IMR-90 (cell line): Measurements from ENCODE around the gene AFAP1L1. TPM values are rescaled to one million over a fixed set of nuclear protein-coding genes. Genes with fewer than 3 reads are reported as not detected.

Experiments used
- ATAC-seq: fragments of 200-7000 bp; cut with Tn5 transposase; 2 replicates; pipeline ENCODE4 v1.9.1; 2020; ENCODE audit warnings: low read depth, mild to moderate bottlenecking, moderate library complexity
- BruUV-seq: library from RNA; stranded (reverse); fragments of 400-500 nt; replicated peaks from 2 replicates; lab custom pipeline; 2021; lab: Mats Ljungman, UMichigan
- CTCF ChIA-PET: fragments of 300-600 bp; formaldehyde crosslinking; extraction: SDS; loops from one replicate; lab custom pipeline; 2021; ENCODE audit warnings: antibody characterized with exemption; lab: Yijun Ruan, JAX
- POLR2A ChIA-PET: fragments of 300-600 bp; sonication (Branson Sonifier 250); formaldehyde crosslinking; loops from one replicate; lab custom pipeline; 2022; ENCODE audit warnings: antibody characterized with exemption; ENCODE audit not compliant: unreplicated experiment; lab: Charles Lee
- DNase-seq: peaks from one replicate; pipeline ENCODE4 v3.0.0; 2013
- H2AFZ ChIP-seq: replicated peaks from 2 replicates; pipeline ENCODE3; 2013; ENCODE audit warnings: low read length, mild to moderate bottlenecking; ENCODE audit not compliant: poor library complexity
- H2AK5ac ChIP-seq: 2 replicates; pipeline ENCODE4 v1.6.1; 2013; ENCODE audit warnings: low read depth, low read length, inconsistent platforms
- H2AK9ac ChIP-seq: replicated peaks from 2 replicates; pipeline ENCODE3; 2013; ENCODE audit warnings: mild to moderate bottlenecking, low read depth, low read length, moderate library complexity; ENCODE audit not compliant: poor library complexity
- H2BK120ac ChIP-seq: 2 replicates; pipeline ENCODE4 v1.6.1; 2013; ENCODE audit warnings: low read depth, low read length, inconsistent platforms
- H2BK15ac ChIP-seq: 3 replicates; pipeline ENCODE4 v1.6.1; 2013; ENCODE audit warnings: low read depth, low read length, inconsistent platforms
- H2BK20ac ChIP-seq: 2 replicates; pipeline ENCODE4 v1.6.1; 2013; ENCODE audit warnings: low read depth, mild to moderate bottlenecking, inconsistent platforms, low read length, moderate library complexity
- H2BK5ac ChIP-seq: 2 replicates; pipeline ENCODE4 v1.6.1; 2013; ENCODE audit warnings: mild to moderate bottlenecking, low read depth, low read length, inconsistent platforms; ENCODE audit not compliant: poor library complexity, severe bottlenecking
- H3K14ac ChIP-seq: replicated peaks from 2 replicates; pipeline ENCODE4 v1.6.1; 2013; ENCODE audit warnings: low read depth, low read length, inconsistent platforms
- H3K18ac ChIP-seq: 2 replicates; pipeline ENCODE4 v1.6.1; 2013; ENCODE audit warnings: low read depth, low read length, control low read depth
- H3K23ac ChIP-seq: 2 replicates; pipeline ENCODE4 v1.6.1; 2013; ENCODE audit warnings: low read depth, low read length, inconsistent platforms
- H3K27ac ChIP-seq: 2 replicates; pipeline ENCODE4 v1.5.1; 2013; ENCODE audit warnings: mild to moderate bottlenecking, control low read depth, low read length; ENCODE audit not compliant: insufficient read depth
- H3K27me3 ChIP-seq: 2 replicates; pipeline ENCODE4 v1.6.1; 2013; ENCODE audit warnings: low read length; ENCODE audit not compliant: control insufficient read depth, insufficient read depth
- H3K36me3 ChIP-seq: 2 replicates; pipeline ENCODE4 v1.6.1; 2013; ENCODE audit warnings: low read length, mixed read lengths; ENCODE audit not compliant: control insufficient read depth, insufficient read depth
- H3K4ac ChIP-seq: 2 replicates; pipeline ENCODE4 v1.6.1; 2013; ENCODE audit warnings: low read depth, low read length, inconsistent platforms
- H3K4me1 ChIP-seq: 2 replicates; pipeline ENCODE4 v1.6.1; 2013; ENCODE audit warnings: low read length, mixed read lengths; ENCODE audit not compliant: control insufficient read depth, insufficient read depth
- H3K4me2 ChIP-seq: 2 replicates; pipeline ENCODE4 v1.6.1; 2013; ENCODE audit warnings: low read depth, mild to moderate bottlenecking, control low read depth, low read length, moderate library complexity
- H3K4me3 ChIP-seq: 2 replicates; pipeline ENCODE4 v1.5.1; 2013; ENCODE audit warnings: low read depth, mild to moderate bottlenecking, control low read depth, low read length, moderate library complexity; ENCODE audit not compliant: insufficient read depth
- H3K56ac ChIP-seq: 2 replicates; pipeline ENCODE4 v1.6.1; 2013; ENCODE audit warnings: low read length, inconsistent platforms; ENCODE audit not compliant: insufficient read depth; ENCODE audit errors: extremely low read depth
- H3K79me1 ChIP-seq, 2 experiments: 2 replicates each; pipeline ENCODE4 v1.6.1; 2013; ENCODE audit warnings: low read length in 2 of 2, inconsistent platforms in 1 of 2, low read depth in 1 of 2
- H3K9ac ChIP-seq: 2 replicates; pipeline ENCODE4 v1.6.1; 2013; ENCODE audit warnings: low read depth, low read length, control low read depth
- H3K9me1 ChIP-seq: 2 replicates; pipeline ENCODE4 v1.6.1; 2013; ENCODE audit warnings: low read length, inconsistent platforms; ENCODE audit not compliant: insufficient read depth
- H3K9me3 ChIP-seq: 2 replicates; pipeline ENCODE4 v1.6.1; 2013; ENCODE audit warnings: low read length; ENCODE audit not compliant: control insufficient read depth, insufficient read depth
- H4K20me1 ChIP-seq: 2 replicates; pipeline ENCODE4 v1.6.1; 2013; ENCODE audit warnings: low read length, inconsistent platforms; ENCODE audit not compliant: insufficient read depth
- H4K5ac ChIP-seq: 2 replicates; pipeline ENCODE4 v1.6.1; 2013; ENCODE audit warnings: mild to moderate bottlenecking, low read depth, low read length, control low read depth
- H4K8ac ChIP-seq, 2 experiments: 2 replicates each; pipeline ENCODE4 v1.6.1; 2013; ENCODE audit warnings: low read depth in 2 of 2, low read length in 2 of 2, control low read depth in 1 of 2, inconsistent platforms in 1 of 2
- H4K91ac ChIP-seq: 2 replicates; pipeline ENCODE4 v1.6.1; 2013; ENCODE audit warnings: low read depth, low read length, inconsistent platforms; ENCODE audit not compliant: insufficient read depth
- RFX5 ChIP-seq: IDR thresholded peaks from 2 replicates; pipeline ENCODE4 v1.8.0; 2012; ENCODE audit warnings: low read depth, mild to moderate bottlenecking, low read length, moderate library complexity
- WGBS, 2 experiments: methylation state at CpG; one replicate each; pipeline versions ENCODE4 v1.1.5 to v1.1.7; 2013; ENCODE audit warnings: missing lambda C conversion rate in 2 of 2; ENCODE audit not compliant: insufficient read length in 1 of 2; ENCODE audit errors: extremely low coverage in 2 of 2; 5-methylcytosine and 5-hydroxymethylcytosine counted together
- dilution Hi-C: fragments of 300-500 bp; cut with HindIII; formaldehyde crosslinking; loops from one replicate; pipeline ENCODE4 v1.14.3; 2018; ENCODE audit warnings: low sequenced_read_pairs; ENCODE audit not compliant: unreplicated experiment
- in situ Hi-C: fragments of 300-500 bp; cut with MboI; formaldehyde crosslinking; loops from 3 replicates; pipeline ENCODE4 v1.14.3; 2019; ENCODE audit warnings: low sequenced_read_pairs, inconsistent platforms, mixed read lengths
- intact Hi-C: fragments of 100-400 bp; cut with micrococcal nuclease; formaldehyde crosslinking; loops from 2 replicates; pipeline ENCODE4 v1.10.0; 2022
- polyA plus RNA-seq, 3 experiments: library from polyadenylated mRNA; depleted of rRNA; stranded (reverse); fragments of >200 nt; gene quantifications; 2 replicates each; pipeline ENCODE4 v1.2.3, GENCODE V29; 2012; ENCODE audit warnings: low replicate concordance in 1 of 3
- total RNA-seq: library from RNA; depleted of rRNA; stranded (reverse); fragments of >200 nt; gene quantifications from 2 replicates; pipeline ENCODE4 v1.2.3, GENCODE V29; 2012

AFAP1L1 gene
- total and polyA plus RNA-seq, 2 of the 4 experiments (the other 2 are of a cell fraction): 3.3 to 5.7 TPM

DNA sequence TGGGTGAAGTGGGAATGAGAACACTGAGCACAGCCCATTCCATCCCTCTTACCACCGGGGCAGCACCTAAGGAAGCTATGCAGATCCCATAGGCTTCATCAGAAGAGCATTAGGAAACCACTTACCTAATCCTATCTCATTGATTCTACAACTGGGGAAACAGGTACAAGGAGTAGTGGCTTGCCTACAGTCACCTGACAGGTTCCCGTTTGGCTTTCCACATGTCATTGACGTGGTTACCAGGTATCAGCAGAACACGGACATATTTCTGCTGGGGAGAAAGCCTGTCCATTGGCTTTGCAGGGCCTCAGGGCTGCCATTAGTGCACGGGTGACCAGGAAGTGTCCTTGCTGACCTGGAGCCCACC, 11.3 kb downstream of the AFAP1L1 start:
- no peak overlapping the region for H4K5ac ChIP-seq
- no peak overlapping the region for H3K18ac ChIP-seq
- no peak overlapping the region for H2AK5ac ChIP-seq
- no peak overlapping the region for H2BK20ac ChIP-seq
- H3K14ac ChIP-seq: no peak overlapping the region
- peaks cover 17% of the 10 kb centered on the region for H3K9me1 ChIP-seq
- BruUV-seq: no TSS peak
- H3K79me1 ChIP-seq: 0 out of 4 replicates have a peak, but pooled peaks cover 0 to 14% of the 10 kb centered on the region in 2 experiments
- no peak overlapping the region for H3K9ac ChIP-seq
- no peak overlapping the region for H3K4ac ChIP-seq
- H3K4me3 ChIP-seq: no peak overlapping the region
- H4K20me1 ChIP-seq: peaks cover 4% of the 10 kb centered on the region; the same call in 1 of the 2 replicates
- no peak overlapping the region for H2BK120ac ChIP-seq
- DNase-seq: no peak
- no peak overlapping the region for H3K23ac ChIP-seq
- no peak overlapping the region for H2BK5ac ChIP-seq
- no peaks in the 10 kb centered on the region for H3K9me3 ChIP-seq
- H3K27ac ChIP-seq: no peak overlapping the region
- peak overlapping the region; percentile 70 for H2AK9ac ChIP-seq
- H4K8ac ChIP-seq: no peak overlapping the region
- ChIA-PET POLR2A (no interaction called here), CTCF (no interaction called here)
- WGBS, 2 experiments: 96% methylated on average over 3 of the region's 5 CpGs; no CpG with 5 or more reads in 1 of the 2 experiments
- H3K4me1 ChIP-seq: peaks cover 4% of the 10 kb centered on the region
- no peak overlapping the region for H3K4me2 ChIP-seq
- no peak overlapping the region for H3K56ac ChIP-seq
- no peak overlapping the region for H4K91ac ChIP-seq
- in situ Hi-C loops (no loop called here), intact Hi-C loops (no loop called here), dilution Hi-C loops (no loop called here)
- no peak overlapping the region for H2BK15ac ChIP-seq
- no peak for ATAC-seq
- TF ChIP-seq RFX5: no peak
- no peaks in the 10 kb centered on the region for H3K36me3 ChIP-seq
- no peaks in the 10 kb centered on the region; the same call in 1 of the 2 replicates for H3K27me3 ChIP-seq
- H2AFZ ChIP-seq: no peak overlapping the region
